ENCODE data around the gene BPTF.

DNA sequence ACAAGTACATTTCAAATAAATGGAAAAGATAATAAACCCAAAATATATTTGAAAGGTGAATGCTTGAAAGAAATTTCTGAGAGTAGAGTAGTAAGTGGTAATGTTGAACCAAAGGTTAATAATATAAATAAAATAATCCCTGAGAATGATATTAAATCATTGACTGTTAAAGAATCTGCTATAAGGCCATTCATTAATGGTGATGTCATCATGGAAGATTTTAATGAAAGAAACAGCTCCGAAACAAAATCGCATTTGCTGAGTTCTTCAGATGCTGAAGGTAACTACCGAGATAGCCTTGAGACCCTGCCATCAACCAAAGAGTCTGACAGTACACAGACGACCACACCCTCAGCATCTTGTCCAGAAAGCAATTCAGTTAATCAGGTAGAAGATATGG is 86.8 kb downstream of the BPTF start:
- TF ChIP-seq, protein P1, sequence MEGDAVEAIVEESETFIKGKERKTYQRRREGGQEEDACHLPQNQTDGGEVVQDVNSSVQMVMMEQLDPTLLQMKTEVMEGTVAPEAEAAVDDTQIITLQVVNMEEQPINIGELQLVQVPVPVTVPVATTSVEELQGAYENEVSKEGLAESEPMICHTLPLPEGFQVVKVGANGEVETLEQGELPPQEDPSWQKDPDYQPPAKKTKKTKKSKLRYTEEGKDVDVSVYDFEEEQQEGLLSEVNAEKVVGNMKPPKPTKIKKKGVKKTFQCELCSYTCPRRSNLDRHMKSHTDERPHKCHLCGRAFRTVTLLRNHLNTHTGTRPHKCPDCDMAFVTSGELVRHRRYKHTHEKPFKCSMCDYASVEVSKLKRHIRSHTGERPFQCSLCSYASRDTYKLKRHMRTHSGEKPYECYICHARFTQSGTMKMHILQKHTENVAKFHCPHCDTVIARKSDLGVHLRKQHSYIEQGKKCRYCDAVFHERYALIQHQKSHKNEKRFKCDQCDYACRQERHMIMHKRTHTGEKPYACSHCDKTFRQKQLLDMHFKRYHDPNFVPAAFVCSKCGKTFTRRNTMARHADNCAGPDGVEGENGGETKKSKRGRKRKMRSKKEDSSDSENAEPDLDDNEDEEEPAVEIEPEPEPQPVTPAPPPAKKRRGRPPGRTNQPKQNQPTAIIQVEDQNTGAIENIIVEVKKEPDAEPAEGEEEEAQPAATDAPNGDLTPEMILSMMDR (IDR thresholded peaks at IDR 0.05; ENCODE audit: insufficient read depth, low read length, poor library complexity, severe bottlenecking) = no peak
- TF ChIP-seq EZH2phosphoT487 (conservative IDR thresholded peaks at IDR 0.05; ENCODE audit: low read length) = no peak

All from SU-DHL-6 (cell line).